HT1080 (cell line): ENCODE measurements around the gene LDHAL6B. TPM values are rescaled to one million over a fixed set of nuclear protein-coding genes. Genes with fewer than 3 reads are reported as not detected.

ENCODE experiments used
- DNase-seq: peaks from one replicate; pipeline ENCODE4 v3.0.0-alpha.2; 2015; ENCODE audit warnings: low read depth
- total RNA-seq: library from RNA; depleted of rRNA; stranded (reverse); fragments of >200 nt; shearing (Covaris generic); gene quantifications from 2 replicates; pipeline ENCODE4 v1.2.3, GENCODE V29; 2014

LDHAL6B gene
- total RNA-seq, 1 experiment from 2014 or later: not detected

- no peak for DNase-seq
These were observed 10.3 kb downstream of the LDHAL6B start for GRCh38 chr15:59216911-59217310.

GRCh38 chr15:59217876-59218498 lies 11.3 kb downstream of the LDHAL6B start:
- no peak for DNase-seq

GRCh38 chr15:59218710-59219109 lies 12.1 kb downstream of the LDHAL6B start:
- no peak for DNase-seq

GRCh38 chr15:59221511-59222505 lies 15.2 kb downstream of the LDHAL6B start:
- DNase-seq: peak; percentile 83

- no peak for DNase-seq
These were observed 16.4 kb downstream of the LDHAL6B start for GRCh38 chr15:59222906-59223550.

GRCh38 chr15:59223736-59224135 lies 17.1 kb downstream of the LDHAL6B start:
- no peak for DNase-seq

- no peak for DNase-seq
These were observed 17.8 kb downstream of the LDHAL6B start for GRCh38 chr15:59224474-59224873.

GRCh38 chr15:59227021-59227420 lies 20.4 kb downstream of the LDHAL6B start:
- DNase-seq: no peak

GRCh38 chr15:59229015-59229414 lies 22.4 kb downstream of the LDHAL6B start:
- no peak for DNase-seq

- DNase-seq: no peak
These were observed 22.8 kb downstream of the LDHAL6B start for GRCh38 chr15:59229453-59229852.

GRCh38 chr15:59230531-59231055 lies 23.9 kb downstream of the LDHAL6B start:
- no peak for DNase-seq

- peak; percentile 80 for DNase-seq
These were observed 25.8 kb downstream of the LDHAL6B start for GRCh38 chr15:59232476-59232875.

- no peak for DNase-seq
These were observed 29.8 kb downstream of the LDHAL6B start for GRCh38 chr15:59236394-59236793.

- DNase-seq: peak; percentile 48
These were observed 30.6 kb downstream of the LDHAL6B start for GRCh38 chr15:59237119-59237855.

- DNase-seq: no peak
These were observed 31.3 kb downstream of the LDHAL6B start for GRCh38 chr15:59237924-59238331.

GRCh38 chr15:59240036-59240435 lies 33.4 kb downstream of the LDHAL6B start:
- DNase-seq: no peak

- DNase-seq: peak; percentile 32
These were observed 36.0 kb downstream of the LDHAL6B start for GRCh38 chr15:59242649-59243048.

- DNase-seq: no peak
These were observed 37.0 kb downstream of the LDHAL6B start for GRCh38 chr15:59243622-59244021.

- DNase-seq: no peak
These were observed 37.7 kb downstream of the LDHAL6B start for GRCh38 chr15:59244337-59244736.

- DNase-seq: no peak
These were observed 38.9 kb downstream of the LDHAL6B start for GRCh38 chr15:59245559-59245958.

- DNase-seq: peak; percentile 66
These were observed 40.7 kb downstream of the LDHAL6B start for GRCh38 chr15:59247364-59247763.
